Measurements from ENCODE around the gene UBE2O. TPM values are rescaled to one million over a fixed set of nuclear protein-coding genes. Genes with fewer than 3 reads are reported as not detected.

UBE2O gene
- total RNA-seq, 4 donors from 2014 or later, result 20.3 to 52.0 (median 26.0) TPM

- 78 to 85% methylated on average over 4 of the region's 4 CpGs for WGBS, 2 donors
- TF ChIP-seq POLR2A (IDR thresholded peaks at IDR 0.05) (no peak), CTCF (IDR thresholded peaks at IDR 0.05) (no peak)
- intact Hi-C loops (cut with DNase I; ENCODE audit: low total_unique reads), result no loop called here
- DNase-seq (ENCODE audit: low spot score in 2 of 2), result no peak
- H3K4me3 ChIP-seq (ENCODE audit: low read depth, poor library complexity, severe bottlenecking), result no peak overlapping the region
Observed at GRCh38 chr17:76459674-76460073, 6.7 kb upstream of the UBE2O start.

GRCh38 chr17:76458580-76459490 is 5.9 kb upstream of the UBE2O start:
- 35 to 61% methylated on average over 6 to 9 of the region's 9 CpGs for WGBS, 2 donors

GRCh38 chr17:76453431-76453743 is 435 bp upstream of the UBE2O start:
- intact Hi-C loops (cut with DNase I; ENCODE audit: low total_unique reads), result no loop called here
- WGBS, 2 donors, result 29 to 32% methylated on average over 6 of the region's 6 CpGs
- no peak for TF ChIP-seq POLR2A (IDR thresholded peaks at IDR 0.05)
- no peak for TF ChIP-seq CTCF (IDR thresholded peaks at IDR 0.05)
- no peak overlapping the region for H3K4me3 ChIP-seq (ENCODE audit: low read depth, poor library complexity, severe bottlenecking)
- no peak for DNase-seq (ENCODE audit: low spot score in 2 of 2)

More at GRCh38 chr17:76458580-76459490, 5.9 kb upstream of the UBE2O start:
- no peak overlapping the region for H3K4me3 ChIP-seq (ENCODE audit: low read depth, poor library complexity, severe bottlenecking)
- no peak for DNase-seq (ENCODE audit: low spot score in 2 of 2)
- TF ChIP-seq CTCF (IDR thresholded peaks at IDR 0.05), result no peak
- no peak for TF ChIP-seq POLR2A (IDR thresholded peaks at IDR 0.05)
- intact Hi-C loops (cut with DNase I; ENCODE audit: low total_unique reads), result no loop called here

- TF ChIP-seq CTCF (IDR thresholded peaks at IDR 0.05) (no peak), POLR2A (IDR thresholded peaks at IDR 0.05) (no peak)
- 1 to 2% methylated on average over 8 to 16 of the region's 29 CpGs for WGBS, 2 donors
- H3K4me3 ChIP-seq (ENCODE audit: low read depth, poor library complexity, severe bottlenecking), result peak overlapping the region; percentile 86
- DNase-seq (ENCODE audit: low spot score in 2 of 2), result no peak
- intact Hi-C loops (cut with DNase I; ENCODE audit: low total_unique reads), result no loop called here
Observed at GRCh38 chr17:76452127-76452659, 759 bp downstream of the UBE2O start.

GRCh38 chr17:76451506-76451905 is 1.4 kb downstream of the UBE2O start:
- WGBS, 2 donors, result 76 to 79% methylated on average over 6 of the region's 6 CpGs
- intact Hi-C loops (cut with DNase I; ENCODE audit: low total_unique reads), result no loop called here
- no peak for TF ChIP-seq CTCF (IDR thresholded peaks at IDR 0.05)
- no peak for TF ChIP-seq POLR2A (IDR thresholded peaks at IDR 0.05)
- DNase-seq (ENCODE audit: low spot score in 2 of 2), result no peak
- H3K4me3 ChIP-seq (ENCODE audit: low read depth, poor library complexity, severe bottlenecking), result no peak overlapping the region

Data from lower leg skin (tissue), 4 donors.